Endothelial cell of umbilical vein (primary cell): ENCODE data around the gene RPL3. TPM values are rescaled to one million over a fixed set of nuclear protein-coding genes. Genes with fewer than 3 reads are reported as not detected.

ENCODE experiments used
- BruUV-seq: library from RNA; stranded (reverse); fragments of 400-500 nt; replicated peaks from 2 replicates; lab custom pipeline; 2021; lab: Mats Ljungman, UMichigan
- CTCF ChIA-PET: fragments of 300-600, 350-600 bp; sonication (Branson Sonifier 250); formaldehyde crosslinking; loops from one replicate; lab custom pipeline; 2021; ENCODE audit warnings: antibody characterized with exemption, inconsistent platforms; lab: Charles Lee
- POLR2A ChIA-PET: fragments of 300-600, 350-600 bp; sonication (Branson Sonifier 250); formaldehyde crosslinking; loops from one replicate; lab custom pipeline; 2021; ENCODE audit warnings: antibody characterized with exemption, inconsistent platforms; lab: Charles Lee
- DNase-seq: peaks from one replicate; pipeline ENCODE4 v3.0.0-alpha.2; 2011; ENCODE audit warnings: low read depth, low spot score
- FAIRE-seq: peaks from 2 replicates; lab custom pipeline; 2011; peaks lifted over from hg19 to GRCh38; lab: Jason Lieb, UNC
- H2AFZ ChIP-seq: 2 replicates; pipeline ENCODE4 v1.6.0; 2012; ENCODE audit warnings: low read depth, low read length, control low read depth, inconsistent platforms
- H3K27ac ChIP-seq: 2 replicates; pipeline ENCODE4 v1.5.1; 2011; ENCODE audit warnings: low read depth, mild to moderate bottlenecking, control low read depth, low read length, moderate library complexity; ENCODE audit not compliant: insufficient read depth
- H3K27me3 ChIP-seq, 2 experiments: 2 replicates each; pipeline versions ENCODE4 v1.6.0 to v1.6.1; 2011; ENCODE audit warnings: low read length in 2 of 2, mixed read lengths in 1 of 2; ENCODE audit not compliant: control insufficient read depth in 2 of 2, insufficient read depth in 2 of 2
- H3K36me3 ChIP-seq, 2 experiments: 2 replicates in 1 of 2; 3 replicates in 1 of 2; pipeline ENCODE4 v1.5.1; 2011; ENCODE audit warnings: low read length in 2 of 2, mild to moderate bottlenecking in 1 of 2, moderate library complexity in 1 of 2; ENCODE audit not compliant: control insufficient read depth in 2 of 2, insufficient read depth in 2 of 2; ENCODE audit errors: extremely low read depth in 1 of 2
- H3K4me1 ChIP-seq: 3 replicates; pipeline ENCODE4 v1.5.1; 2011; ENCODE audit warnings: mild to moderate bottlenecking, low read length; ENCODE audit not compliant: control insufficient read depth, insufficient read depth; ENCODE audit errors: extremely low read depth
- H3K4me2 ChIP-seq: 2 replicates; pipeline ENCODE4 v1.6.1; 2011; ENCODE audit warnings: low read length, control low read depth, mixed read lengths; ENCODE audit not compliant: insufficient read depth
- H3K4me3 ChIP-seq, 3 experiments: fragments of 200-600 bp in 1 of 3; sonication (generic), shearing (Covaris generic) in 1 of 3; replicated peaks in 1 of 3; 2 replicates each; pipeline ENCODE4 v1.5.1; 2011 to 2016; ENCODE audit warnings: control low read depth in 3 of 3, low read length in 3 of 3, mild to moderate bottlenecking in 2 of 3, inconsistent platforms in 1 of 3, low read depth in 1 of 3, moderate library complexity in 1 of 3; ENCODE audit not compliant: insufficient read depth in 1 of 3
- H3K79me2 ChIP-seq: 2 replicates; pipeline ENCODE4 v1.6.0; 2012; ENCODE audit warnings: low read length, inconsistent platforms; ENCODE audit not compliant: control insufficient read depth, insufficient read depth
- H3K9ac ChIP-seq: replicated peaks from 2 replicates; pipeline ENCODE3; 2011; ENCODE audit warnings: low read length, control low read depth; ENCODE audit not compliant: insufficient read depth; ENCODE audit errors: extremely low read depth
- H3K9me1 ChIP-seq: replicated peaks from 3 replicates; pipeline ENCODE4 v1.6.0; 2011; ENCODE audit warnings: mild to moderate bottlenecking, low read length; ENCODE audit not compliant: control insufficient read depth, insufficient read depth; ENCODE audit errors: extremely low read depth
- H3K9me3 ChIP-seq: replicated peaks from 2 replicates; pipeline ENCODE4 v1.5.1; 2012; ENCODE audit warnings: low read length, inconsistent platforms; ENCODE audit not compliant: control insufficient read depth, insufficient read depth
- H4K20me1 ChIP-seq: replicated peaks from 2 replicates; pipeline ENCODE3; 2011; ENCODE audit warnings: mild to moderate bottlenecking, low read length; ENCODE audit not compliant: control insufficient read depth, insufficient read depth; ENCODE audit errors: extremely low read depth
- EZH2 ChIP-seq: IDR thresholded peaks from 2 replicates; pipeline ENCODE4 v1.6.1; 2012; ENCODE audit warnings: borderline replicate concordance, low read depth, mild to moderate bottlenecking, moderate library complexity, low read length, inconsistent platforms; ENCODE audit not compliant: severe bottlenecking
- FOS ChIP-seq: IDR thresholded peaks from 2 replicates; pipeline ENCODE4 v1.6.1; 2011; ENCODE audit warnings: mild to moderate bottlenecking, low read length, moderate library complexity, borderline replicate concordance; ENCODE audit not compliant: insufficient read depth
- GATA2 ChIP-seq: IDR thresholded peaks from 2 replicates; pipeline ENCODE4 v1.7.0; 2011; ENCODE audit warnings: low read depth, mild to moderate bottlenecking, moderate library complexity, mixed read lengths, low read length; ENCODE audit not compliant: insufficient read length, insufficient read depth
- JUN ChIP-seq: IDR thresholded peaks from 2 replicates; pipeline ENCODE4 v1.6.1; 2011; ENCODE audit warnings: borderline replicate concordance, low read depth; ENCODE audit not compliant: insufficient read length, insufficient read depth
- MAX ChIP-seq: IDR thresholded peaks from 2 replicates; pipeline ENCODE4 v1.6.1; 2011; ENCODE audit not compliant: insufficient read depth, insufficient read length
- MYC ChIP-seq: IDR thresholded peaks from one replicate; pipeline ENCODE4 v1.6.1; 2011; ENCODE audit warnings: mild to moderate bottlenecking, low read depth, low read length
- POLR2A ChIP-seq: IDR thresholded peaks from 2 replicates; pipeline ENCODE4 v1.6.1; 2012; ENCODE audit warnings: low read depth, mild to moderate bottlenecking, control low read depth, low read length
- POLR2AphosphoS5 ChIP-seq: IDR thresholded peaks from 2 replicates; pipeline ENCODE4 v1.6.1; 2012; ENCODE audit warnings: low read depth, mild to moderate bottlenecking, control low read depth, low read length, moderate library complexity; ENCODE audit not compliant: insufficient read depth
- dilution Hi-C: fragments of 300-500 bp; cut with MboI; formaldehyde crosslinking; loops from one replicate; pipeline ENCODE4 v1.15.0; 2019; ENCODE audit warnings: low sequenced_read_pairs; ENCODE audit not compliant: extremely low pct_ligation_motif_present
- intact Hi-C: fragments of 100-400 bp; cut with micrococcal nuclease; formaldehyde crosslinking; loops from one replicate; pipeline ENCODE4 v1.10.0; 2022
- polyA plus RNA-seq, 4 experiments: library from polyadenylated mRNA; depleted of rRNA in 3 of 4; stranded (reverse) in 3 of 4; unstranded in 1 of 4; fragments of >200 nt; gene quantifications; 2 replicates each; pipeline versions ENCODE4 v1.2.1 to v1.2.3, GENCODE V29; 2011 to 2012; ENCODE audit warnings: missing spikeins in 1 of 4
- total RNA-seq: library from RNA; stranded (reverse); gene quantifications from 2 replicates; pipeline ENCODE4 v1.2.3, GENCODE V29; 2021
- TF ChIP-seq, protein P1 (sequence below), 2 donors: IDR thresholded peaks; 1 replicate in 1 of 2; 2 replicates in 1 of 2; pipeline ENCODE4 v1.5.1; 2011; ENCODE audit warnings: low read length in 2 of 2, mild to moderate bottlenecking in 2 of 2, moderate library complexity in 2 of 2, control low read depth in 1 of 2, inconsistent platforms in 1 of 2, low read depth in 1 of 2; ENCODE audit not compliant: insufficient read depth in 1 of 2; ENCODE audit errors: extremely low read depth in 1 of 2

RPL3 gene
- total and polyA plus RNA-seq, 2 donors (not counting 3 experiments of a cell fraction or from before 2014, with no cell fraction given) = 1,954 to 4,065 TPM

- intact Hi-C loops = loop anchor here (1.0 kb wide), 7 partner anchors 10 to 112 kb away; no protein-coding TSS in a partner anchor
- H2AFZ ChIP-seq = peak overlapping the region; percentile 30
- H3K27me3 ChIP-seq = no peaks in the 10 kb centered on the region
- no peaks in the 10 kb centered on the region for H3K79me2 ChIP-seq
- CTCF ChIA-PET = interaction anchor here (0.7 to 2.7 kb wide), 26 partner anchors 8 to 148 kb away, joined by 3 to 18 read pairs (median 6); partner anchors contain the start of gene PDGFB
- H3K4me3 ChIP-seq = no peak overlapping the region
- no peaks in the 10 kb centered on the region for H3K9me1 ChIP-seq
- TSS peak; percentile 82 for BruUV-seq
- peaks cover 43% of the 10 kb centered on the region for H3K4me1 ChIP-seq
- POLR2A ChIA-PET = interaction anchor here (0.7 to 3.3 kb wide), 10 partner anchors 10 to 115 kb away, joined by 3 to 20 read pairs (median 4); partner anchors contain the start of gene PDGFB
- no peaks in the 10 kb centered on the region for H3K9me3 ChIP-seq
- H3K9ac ChIP-seq = peak overlapping the region; percentile 74
- peak overlapping the region; percentile 21 for H3K4me2 ChIP-seq
- FAIRE-seq (peak; percentile 99), DNase-seq (peak; percentile 89)
- dilution Hi-C loops = no loop called here
- no peaks in the 10 kb centered on the region for H3K36me3 ChIP-seq
- H4K20me1 ChIP-seq = no peaks in the 10 kb centered on the region
- TF ChIP-seq JUN = peak; percentile 70
- TF ChIP-seq POLR2AphosphoS5 = peak; percentile 37
- TF ChIP-seq MAX = peak; percentile 33
- TF ChIP-seq POLR2A = peak; percentile 61
- TF ChIP-seq, protein P1, sequence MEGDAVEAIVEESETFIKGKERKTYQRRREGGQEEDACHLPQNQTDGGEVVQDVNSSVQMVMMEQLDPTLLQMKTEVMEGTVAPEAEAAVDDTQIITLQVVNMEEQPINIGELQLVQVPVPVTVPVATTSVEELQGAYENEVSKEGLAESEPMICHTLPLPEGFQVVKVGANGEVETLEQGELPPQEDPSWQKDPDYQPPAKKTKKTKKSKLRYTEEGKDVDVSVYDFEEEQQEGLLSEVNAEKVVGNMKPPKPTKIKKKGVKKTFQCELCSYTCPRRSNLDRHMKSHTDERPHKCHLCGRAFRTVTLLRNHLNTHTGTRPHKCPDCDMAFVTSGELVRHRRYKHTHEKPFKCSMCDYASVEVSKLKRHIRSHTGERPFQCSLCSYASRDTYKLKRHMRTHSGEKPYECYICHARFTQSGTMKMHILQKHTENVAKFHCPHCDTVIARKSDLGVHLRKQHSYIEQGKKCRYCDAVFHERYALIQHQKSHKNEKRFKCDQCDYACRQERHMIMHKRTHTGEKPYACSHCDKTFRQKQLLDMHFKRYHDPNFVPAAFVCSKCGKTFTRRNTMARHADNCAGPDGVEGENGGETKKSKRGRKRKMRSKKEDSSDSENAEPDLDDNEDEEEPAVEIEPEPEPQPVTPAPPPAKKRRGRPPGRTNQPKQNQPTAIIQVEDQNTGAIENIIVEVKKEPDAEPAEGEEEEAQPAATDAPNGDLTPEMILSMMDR (IDR thresholded peaks at IDR 0.05; ENCODE audit: extremely low read depth in 1 of 2, insufficient read depth in 1 of 2, low read depth in 1 of 2, low read length in 2 of 2) = peak in 1 of 2 donors; percentile 48
- TF ChIP-seq GATA2 = no peak
- TF ChIP-seq EZH2 = no peak
- TF ChIP-seq MYC = no peak
- TF ChIP-seq FOS = no peak
- peak overlapping the region; percentile 93 for H3K27ac ChIP-seq
Measured at GRCh38 chr22:39282645-39283321, 36.6 kb downstream of the RPL3 start.
